C4-2B (cell line): ENCODE data around the gene MAP10.

Experiments used
- CTCF ChIP-seq: fragments of 450-650 bp; conservative IDR thresholded peaks from 2 replicates; pipeline ENCODE4 v1.5.1; 2017; ENCODE audit warnings: mild to moderate bottlenecking
- ZFX ChIP-seq: fragments of 450-650 bp; IDR thresholded peaks from 2 replicates; pipeline ENCODE4 v1.6.1; 2017

GRCh38 chr1:232764458-232765251, 40.6 kb upstream of the MAP10 start:
- TF ChIP-seq CTCF (no peak), ZFX (no peak)
